Right lobe of liver (tissue), 6 donors: ENCODE data around the gene CUL1. TPM values are rescaled to one million over a fixed set of nuclear protein-coding genes. Genes with fewer than 3 reads are reported as not detected.

ENCODE experiments used
- ATAC-seq, 4 donors: fragments of 200-7000 bp; cut with Tn5 transposase; one replicate each; pipeline ENCODE4 v1.9.1; 2020; ENCODE audit warnings: mild to moderate bottlenecking in 4 of 4, moderate library complexity in 4 of 4
- DNase-seq, 3 donors: peaks; one replicate each; pipeline ENCODE4 v3.0.0-alpha.2; 2020
- H3K27ac ChIP-seq, 3 donors: fragments of 200-600 bp; one replicate each; pipeline ENCODE4 v1.8.0; 2022
- H3K27me3 ChIP-seq, 2 donors: fragments of 200-600 bp; one replicate each; pipeline ENCODE4 v1.8.0; 2022
- H3K36me3 ChIP-seq, 4 donors: fragments of 200-600 bp; sonication (generic) in 1 of 4; one replicate each; pipeline versions ENCODE4 v1.5.1 to v1.8.0; 2017 to 2022; ENCODE audit warnings: control low read depth in 1 of 4
- H3K4me1 ChIP-seq, 4 donors: fragments of 200-600 bp; sonication (generic) in 1 of 4; one replicate each; pipeline versions ENCODE4 v1.5.1 to v1.8.0; 2017 to 2022; ENCODE audit warnings: control low read depth in 1 of 4
- H3K4me3 ChIP-seq, 3 donors: fragments of 200-600 bp; one replicate each; pipeline ENCODE4 v1.8.0; 2022
- H3K9me3 ChIP-seq, 4 donors: fragments of 200-600 bp; sonication (generic) in 1 of 4; one replicate each; pipeline versions ENCODE4 v1.5.1 to v1.8.0; 2017 to 2022; ENCODE audit warnings: control low read depth in 1 of 4
- POLR2A ChIP-seq: fragments of 450-650 bp; IDR thresholded peaks from one replicate; pipeline ENCODE4 v1.6.1; 2017; ENCODE audit warnings: antibody characterized with exemption, mild to moderate bottlenecking
- WGBS: methylation state at CpG from one replicate; pipeline ENCODE4 v1.1.6; 2018; ENCODE audit warnings: low coverage, low lambda C conversion rate; ENCODE audit not compliant: insufficient coverage; ENCODE audit errors: missing lambda C conversion rate; 5-methylcytosine and 5-hydroxymethylcytosine counted together
- intact Hi-C, 2 donors: fragments of 100-400 bp; cut with DNase I; formaldehyde crosslinking; loops; one replicate each; pipeline versions ENCODE4 v1.11.2 to v1.14.1; 2022
- total RNA-seq, 6 experiments: library from RNA; depleted of rRNA in 2 of 6; stranded (reverse); fragments of >200 nt in 2 of 6; fragmentation: NEBNext Ultra II Directional in 3 of 6; extraction: Animal tissue kit (Norgen Biotek cat#: 25700) in 3 of 6; gene quantifications; one replicate each; pipeline versions ENCODE4 v1.1.0 to v1.2.4, GENCODE V29; 2016 to 2023
- TF ChIP-seq, protein P1 (sequence below), 4 donors: fragments of 200-600 bp in 3 of 4; fragments of 450-650 bp in 1 of 4; IDR thresholded peaks; one replicate each; pipeline versions ENCODE4 v1.5.1 to v1.8.0; 2016 to 2022; ENCODE audit warnings: antibody characterized with exemption in 4 of 4, mild to moderate bottlenecking in 2 of 4
- donor health status: DM: no; HTN: yes; CAD: no.
- donor health status: DM: no; HTN: no; CAD: no.
- donor health status: DM: no; HTN: no; CAD: no.
- donor health status: DM: no; HTN: yes; CAD: no.
- donor health status: DM: no; HTN: yes; CAD: no.

CUL1 gene
- total RNA-seq, 6 experiments from 2014 or later = 22.3 to 46.3 (median 30.8) TPM

GRCh38 chr7:148746135-148746534, 47.4 kb downstream of the CUL1 start:
- no peak overlapping the region for H3K27ac ChIP-seq
- peak in 2 of 4 donors; percentile 35 to 61 for ATAC-seq
- no peaks in the 10 kb centered on the region for H3K27me3 ChIP-seq
- H3K36me3 ChIP-seq = peaks cover 0 to 1% (median 0%) of the 10 kb centered on the region in 4 donors
- DNase-seq = no peak
- no peak for TF ChIP-seq POLR2A
- TF ChIP-seq, protein P1, sequence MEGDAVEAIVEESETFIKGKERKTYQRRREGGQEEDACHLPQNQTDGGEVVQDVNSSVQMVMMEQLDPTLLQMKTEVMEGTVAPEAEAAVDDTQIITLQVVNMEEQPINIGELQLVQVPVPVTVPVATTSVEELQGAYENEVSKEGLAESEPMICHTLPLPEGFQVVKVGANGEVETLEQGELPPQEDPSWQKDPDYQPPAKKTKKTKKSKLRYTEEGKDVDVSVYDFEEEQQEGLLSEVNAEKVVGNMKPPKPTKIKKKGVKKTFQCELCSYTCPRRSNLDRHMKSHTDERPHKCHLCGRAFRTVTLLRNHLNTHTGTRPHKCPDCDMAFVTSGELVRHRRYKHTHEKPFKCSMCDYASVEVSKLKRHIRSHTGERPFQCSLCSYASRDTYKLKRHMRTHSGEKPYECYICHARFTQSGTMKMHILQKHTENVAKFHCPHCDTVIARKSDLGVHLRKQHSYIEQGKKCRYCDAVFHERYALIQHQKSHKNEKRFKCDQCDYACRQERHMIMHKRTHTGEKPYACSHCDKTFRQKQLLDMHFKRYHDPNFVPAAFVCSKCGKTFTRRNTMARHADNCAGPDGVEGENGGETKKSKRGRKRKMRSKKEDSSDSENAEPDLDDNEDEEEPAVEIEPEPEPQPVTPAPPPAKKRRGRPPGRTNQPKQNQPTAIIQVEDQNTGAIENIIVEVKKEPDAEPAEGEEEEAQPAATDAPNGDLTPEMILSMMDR (IDR thresholded peaks at IDR 0.05) = no peak
- intact Hi-C loops = no loop called here
- H3K4me3 ChIP-seq = no peak overlapping the region
- no peaks in the 10 kb centered on the region for H3K4me1 ChIP-seq
- H3K9me3 ChIP-seq = no peaks in the 10 kb centered on the region
- WGBS = 72% methylated on average over 3 of the region's 3 CpGs

DNA sequence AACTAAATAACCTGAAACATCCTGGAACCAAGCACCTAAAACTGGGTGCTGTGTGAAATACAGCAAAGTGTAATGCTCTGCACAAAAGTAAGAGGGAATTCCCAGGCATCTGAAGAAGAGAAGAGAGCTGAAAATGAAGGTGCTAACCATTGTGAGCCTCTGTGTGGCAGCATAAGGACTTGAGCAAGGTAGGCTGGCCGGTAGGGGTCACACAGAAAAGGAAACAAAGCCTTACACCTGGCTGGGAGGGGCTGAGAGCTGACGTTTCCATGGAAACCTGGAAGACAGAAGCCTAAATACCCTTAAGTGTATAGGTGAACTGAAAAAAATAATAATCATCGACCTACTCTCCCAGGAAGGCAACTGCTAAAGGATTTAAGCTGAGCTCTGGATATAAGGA, 48.6 kb downstream of the CUL1 start:
- Histone ChIP-seq H3K27me3 (no peaks in the 10 kb centered on the region), H3K4me1 (no peaks in the 10 kb centered on the region), H3K9me3 (no peaks in the 10 kb centered on the region), H3K36me3 (no peaks in the 10 kb centered on the region), H3K27ac (no peak overlapping the region), H3K4me3 (no peak overlapping the region)
- 56% methylated on average over 3 of the region's 3 CpGs for WGBS
- intact Hi-C loops = no loop called here
- no peak for ATAC-seq
- DNase-seq = no peak
- no peak for TF ChIP-seq POLR2A
- TF ChIP-seq, protein P1 (IDR thresholded peaks at IDR 0.05) = no peak

DNA sequence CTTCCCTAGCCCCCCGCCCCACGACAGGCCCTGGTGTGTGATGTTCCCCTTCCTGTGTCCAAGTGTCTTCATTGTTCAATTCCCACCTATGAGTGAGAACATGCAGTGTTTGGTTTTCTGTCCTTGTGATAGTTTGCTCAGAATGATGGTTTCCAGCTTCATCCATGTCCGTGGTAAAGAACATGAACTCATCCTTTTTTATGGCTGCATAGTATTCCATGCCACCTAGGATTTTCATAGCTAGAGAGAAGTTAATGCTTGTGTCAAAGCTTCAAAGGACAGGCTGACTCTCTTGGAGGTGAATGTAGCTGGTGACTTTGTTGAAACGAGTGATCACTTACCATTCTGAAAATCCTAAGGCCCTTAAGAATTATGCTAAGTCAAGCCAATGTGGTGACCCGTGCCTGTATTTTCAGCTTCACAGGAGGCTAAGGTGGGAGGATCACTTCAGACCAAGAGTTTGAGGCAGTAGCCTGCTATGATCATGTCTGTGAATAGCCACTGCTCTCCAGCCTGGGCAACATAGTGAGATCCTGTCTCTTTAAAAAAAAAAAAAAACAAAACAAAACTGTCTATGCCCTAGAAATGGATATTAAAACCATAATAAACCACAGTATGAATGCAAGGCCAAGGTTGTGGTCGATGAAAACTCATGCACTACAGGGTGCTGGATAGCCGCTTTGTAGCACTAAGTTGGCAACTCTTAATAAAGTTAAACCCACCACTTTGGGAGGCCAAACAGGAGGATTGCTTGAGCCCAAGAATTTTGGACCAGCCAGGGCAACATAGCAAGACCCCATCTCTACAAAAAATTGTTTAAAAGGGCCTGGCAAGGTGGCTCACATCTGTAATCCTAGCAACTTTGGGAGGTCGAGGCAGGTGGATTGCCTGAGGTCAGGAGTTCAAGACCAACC, 52.0 kb downstream of the CUL1 start:
- intact Hi-C loops = no loop called here
- no peaks in the 10 kb centered on the region for H3K36me3 ChIP-seq
- WGBS = 96% methylated on average over 8 of the region's 8 CpGs
- H3K27ac ChIP-seq = no peak overlapping the region
- H3K4me1 ChIP-seq = no peaks in the 10 kb centered on the region
- ATAC-seq (no peak), DNase-seq (no peak)
- no peak for TF ChIP-seq POLR2A
- TF ChIP-seq, protein P1 (IDR thresholded peaks at IDR 0.05) = no peak
- H3K27me3 ChIP-seq = no peaks in the 10 kb centered on the region
- H3K9me3 ChIP-seq = no peaks in the 10 kb centered on the region
- H3K4me3 ChIP-seq = no peak overlapping the region

DNA sequence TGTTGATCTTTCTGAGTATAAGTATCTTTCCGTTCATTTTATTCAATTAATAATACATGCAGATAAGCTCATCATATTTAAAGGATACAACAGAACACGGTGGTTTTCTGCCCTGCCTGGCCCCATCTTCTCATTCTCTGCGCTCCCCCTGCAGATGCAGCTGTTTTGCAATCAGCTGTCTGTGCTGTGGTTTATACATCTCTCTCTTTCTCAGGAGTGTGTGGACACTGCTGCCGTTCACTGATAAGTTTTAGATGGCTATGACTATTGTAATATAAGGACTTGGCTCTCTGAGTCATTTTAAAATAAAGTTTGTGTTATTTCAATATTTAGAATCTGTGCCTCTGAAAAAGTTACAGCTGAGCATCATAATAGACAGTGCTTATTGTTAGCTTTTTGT, 54.5 kb downstream of the CUL1 start:
- DNase-seq = no peak
- no peak for ATAC-seq
- H3K27me3 ChIP-seq = no peaks in the 10 kb centered on the region
- no peak overlapping the region for H3K27ac ChIP-seq
- H3K9me3 ChIP-seq = no peaks in the 10 kb centered on the region
- 71% methylated on average over 4 of the region's 4 CpGs for WGBS
- H3K4me1 ChIP-seq = no peaks in the 10 kb centered on the region
- intact Hi-C loops = no loop called here
- no peak overlapping the region for H3K4me3 ChIP-seq
- no peak for TF ChIP-seq POLR2A
- TF ChIP-seq, protein P1 (IDR thresholded peaks at IDR 0.05) = no peak
- H3K36me3 ChIP-seq = peaks cover 0 to 14% (median 7%) of the 10 kb centered on the region in 4 donors
